GM18868 (cell line): Measurements from ENCODE around the gene OSTN.
"Not testable (repeated sequence)": the region's sequence is repeated elsewhere in the genome, so short reads cannot be mapped to it uniquely, and the experiment has no call there.

ENCODE experiments used
- ATAC-seq: cut with Tn5 transposase; IDR thresholded peaks from one replicate; pipeline ENCODE4 v1.9.1; 2021; ENCODE audit warnings: mild to moderate bottlenecking, moderate library complexity; ENCODE audit not compliant: unreplicated experiment

Gene OSTN

DNA sequence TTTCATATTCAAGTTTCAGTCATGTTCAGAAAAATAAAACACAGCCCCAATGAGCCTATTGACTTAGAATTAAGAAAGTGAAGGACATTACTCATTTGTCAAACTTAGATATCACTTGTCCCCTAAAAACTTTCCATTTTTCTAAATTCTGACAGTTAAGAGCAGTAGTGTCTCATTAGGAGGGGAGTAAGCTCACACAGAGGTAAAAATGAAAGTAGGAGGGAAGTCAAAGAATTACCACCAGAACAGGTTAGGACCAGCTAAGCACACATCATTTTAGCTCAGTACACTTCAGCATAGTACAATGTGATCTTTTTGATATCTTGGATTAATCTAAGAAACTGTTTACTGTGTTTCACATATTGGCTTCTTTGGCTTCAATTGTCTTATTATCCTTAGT lies 64.3 kb downstream of the OSTN start:
- peak; percentile 83 for ATAC-seq

DNA sequence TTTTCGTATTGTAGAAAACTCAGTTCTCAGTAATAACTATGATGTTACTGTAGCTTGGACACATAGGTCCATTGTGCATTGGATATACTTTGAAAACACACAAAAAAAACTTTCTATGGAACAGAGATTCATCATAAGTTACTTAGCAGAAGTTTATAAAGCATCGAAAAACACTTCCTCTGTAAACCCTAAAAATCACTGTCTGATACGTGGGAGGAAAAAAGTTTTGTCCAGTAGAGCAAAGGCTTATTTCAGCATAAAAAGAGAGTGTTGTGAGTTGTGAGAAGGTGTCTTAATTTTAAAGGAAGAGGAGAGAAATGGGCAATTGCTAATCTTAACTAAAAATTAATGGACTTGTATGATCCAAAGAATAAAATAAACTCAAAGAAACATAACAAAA lies 64.8 kb downstream of the OSTN start:
- ATAC-seq: no peak

DNA sequence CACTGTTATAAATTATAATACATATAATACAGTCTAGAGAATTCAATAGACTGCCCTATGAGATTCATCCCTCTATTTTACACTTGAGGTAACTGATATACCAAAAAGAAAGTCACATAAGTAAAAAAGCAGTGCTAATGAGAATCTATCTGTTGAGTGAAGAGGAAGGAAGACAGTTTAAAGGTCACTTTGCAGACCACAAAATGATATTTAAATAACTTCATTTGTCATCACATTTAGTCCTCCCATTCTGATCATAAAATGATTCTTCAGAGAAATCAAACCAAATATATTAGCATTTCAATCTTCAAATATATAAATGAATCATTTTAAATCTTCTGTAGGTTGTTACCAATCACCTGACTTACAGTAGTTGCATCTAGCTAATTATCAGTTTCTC lies 69.7 kb downstream of the OSTN start:
- ATAC-seq: no peak

DNA sequence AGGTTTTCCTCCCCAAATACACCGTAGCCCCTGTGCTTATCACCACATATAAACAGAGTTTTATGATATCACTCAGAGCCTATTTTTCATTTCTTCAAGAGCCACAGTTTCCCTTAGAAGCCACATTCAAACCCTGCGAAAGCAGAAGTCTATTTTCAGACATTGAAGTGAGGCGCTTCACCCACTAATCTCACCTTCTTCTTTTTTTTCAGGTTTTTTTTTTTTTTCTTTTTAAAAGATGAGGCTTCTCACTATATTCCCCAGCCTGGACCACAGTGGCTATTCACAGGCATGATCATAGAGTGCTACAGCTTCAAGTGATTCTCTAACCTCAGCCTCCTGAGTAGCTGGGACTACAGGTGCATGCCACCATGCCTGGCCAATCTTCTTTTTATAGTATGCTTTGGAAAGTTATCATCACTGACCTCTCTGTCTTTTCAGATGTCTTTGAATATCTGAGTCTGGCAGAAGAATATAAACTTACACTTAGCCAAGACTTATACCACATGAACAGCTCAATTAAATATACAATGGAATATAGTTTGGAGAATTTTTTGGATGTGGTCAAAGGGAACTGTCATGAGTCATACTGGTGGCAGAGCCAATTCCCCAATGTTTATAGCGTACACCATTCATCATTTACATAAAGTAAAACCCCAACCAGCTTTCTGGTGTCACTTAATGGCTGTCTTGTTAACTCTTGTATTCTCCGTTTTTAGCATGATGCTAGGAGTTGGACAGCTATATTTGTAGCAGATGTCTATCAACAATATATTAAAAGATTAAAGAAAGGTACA lies 70.4 kb downstream of the OSTN start:
- peak; percentile 73 for ATAC-seq

DNA sequence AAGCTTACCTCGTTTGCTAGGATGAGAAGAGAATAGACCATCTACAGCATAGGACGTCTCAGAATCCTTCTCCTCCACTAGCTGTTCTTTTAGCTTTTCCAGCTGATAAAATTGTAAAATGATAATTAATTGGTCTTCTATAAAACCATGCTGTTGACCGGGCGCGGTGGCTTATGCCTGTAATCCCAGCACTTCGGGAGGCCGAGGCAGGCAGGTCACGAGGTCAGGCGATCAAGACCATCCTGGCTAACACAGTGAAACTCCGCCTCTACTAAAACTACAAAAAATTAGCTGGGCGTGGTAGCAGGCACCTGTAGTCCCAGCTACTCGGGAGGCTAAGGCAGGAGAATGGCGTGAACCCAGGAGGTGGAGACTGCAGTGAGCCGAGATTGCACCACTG lies 76.2 kb downstream of the OSTN start:
- ATAC-seq: not testable (repeated sequence)

DNA sequence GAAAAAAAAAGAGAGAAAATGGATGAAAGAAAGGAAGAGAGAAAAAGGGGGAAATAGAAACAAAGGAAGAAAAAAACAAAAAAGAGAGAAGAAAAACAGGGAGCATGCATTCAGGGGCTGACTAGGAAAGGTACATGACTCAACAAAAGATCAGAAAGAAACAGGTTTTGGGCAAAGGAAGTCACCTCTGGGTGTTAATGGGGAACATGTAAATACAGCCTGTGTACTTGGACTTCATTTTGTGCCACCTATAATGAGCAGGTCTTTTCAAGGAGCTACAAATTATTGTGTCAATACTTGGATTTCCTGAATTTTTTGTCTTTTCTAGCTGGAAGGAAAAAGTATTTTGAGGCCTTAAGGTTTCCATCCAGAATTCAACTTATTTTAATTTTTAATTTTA lies 76.7 kb downstream of the OSTN start:
- ATAC-seq: no peak

DNA sequence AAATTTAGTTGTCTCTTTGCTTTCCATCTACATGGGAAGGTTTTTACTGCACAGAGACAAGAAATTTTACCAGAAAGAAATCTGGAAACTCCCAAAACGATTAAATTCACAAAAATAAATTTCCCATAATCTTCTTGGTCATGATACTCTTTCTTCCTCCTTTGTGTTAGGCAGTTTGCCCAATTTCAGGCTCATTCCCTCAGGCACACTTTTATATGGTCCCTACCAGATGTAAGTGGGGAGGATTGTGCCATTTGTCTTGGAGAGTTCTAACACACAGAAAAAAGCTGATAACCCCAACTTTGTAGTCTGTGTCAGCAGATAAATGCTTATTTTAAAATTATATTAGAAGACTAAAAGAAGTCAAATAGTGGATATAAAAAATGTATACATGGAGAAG lies 81.1 kb downstream of the OSTN start:
- no peak for ATAC-seq

DNA sequence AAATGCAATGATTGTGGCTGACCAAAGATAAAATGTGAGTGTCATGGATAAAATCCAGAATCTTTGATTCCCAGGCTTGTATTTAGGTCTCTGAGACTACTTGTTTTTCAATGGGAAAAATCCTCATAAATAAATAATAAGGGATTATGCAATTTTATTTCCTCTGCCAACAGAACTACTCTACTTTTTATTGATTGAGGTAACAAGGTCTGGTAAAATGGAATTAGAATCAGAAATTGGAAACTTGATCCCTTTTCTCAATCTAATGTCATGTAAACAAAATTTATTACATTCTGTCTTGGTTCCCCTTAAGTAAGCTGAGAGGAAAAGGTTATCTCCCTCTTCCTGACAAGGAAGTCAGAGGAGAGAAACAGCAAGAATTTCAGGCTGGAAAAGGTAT lies 81.8 kb downstream of the OSTN start:
- no peak for ATAC-seq

DNA sequence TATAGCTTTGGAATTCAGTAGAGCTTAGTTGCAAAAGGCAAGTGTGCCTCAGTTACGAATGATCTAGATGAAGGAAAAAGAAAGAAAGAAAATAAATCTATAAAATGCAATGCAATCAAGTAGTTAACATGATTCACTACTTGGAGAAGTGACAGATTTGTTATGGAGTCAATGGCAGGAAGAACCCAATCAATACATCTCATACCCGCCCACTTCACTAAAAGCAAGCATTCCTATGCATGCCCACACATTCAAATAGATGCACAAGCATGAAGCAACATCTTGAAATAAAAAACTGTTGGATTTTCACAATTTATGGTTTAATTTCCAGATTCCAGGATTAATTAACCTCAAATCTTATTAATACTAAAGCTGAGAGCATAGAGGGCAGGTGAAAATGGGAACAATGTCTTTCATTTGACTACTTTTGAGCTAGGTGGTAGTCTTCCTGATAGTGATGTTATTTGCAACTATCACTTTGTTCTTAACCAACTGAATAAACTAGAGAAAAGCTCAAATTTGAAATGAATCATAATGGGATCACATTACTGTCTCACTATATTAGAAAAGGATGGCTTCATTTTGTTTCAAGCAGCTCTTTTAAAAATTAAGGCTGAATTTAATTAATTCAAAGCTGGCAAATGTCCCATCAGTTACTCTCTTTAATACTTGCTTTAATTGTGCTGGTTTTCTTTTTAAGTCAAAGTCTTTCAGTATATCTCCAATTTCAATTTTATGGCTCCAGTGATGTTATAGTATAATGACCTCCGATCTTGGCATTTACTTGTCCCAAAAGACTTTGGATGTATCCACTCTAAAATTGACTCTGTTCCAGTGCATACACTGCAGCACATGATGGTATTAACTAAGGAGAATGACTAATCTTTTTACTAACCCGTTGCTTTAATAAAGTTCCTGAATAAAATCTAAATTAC lies 83.5 kb downstream of the OSTN start:
- no peak for ATAC-seq

DNA sequence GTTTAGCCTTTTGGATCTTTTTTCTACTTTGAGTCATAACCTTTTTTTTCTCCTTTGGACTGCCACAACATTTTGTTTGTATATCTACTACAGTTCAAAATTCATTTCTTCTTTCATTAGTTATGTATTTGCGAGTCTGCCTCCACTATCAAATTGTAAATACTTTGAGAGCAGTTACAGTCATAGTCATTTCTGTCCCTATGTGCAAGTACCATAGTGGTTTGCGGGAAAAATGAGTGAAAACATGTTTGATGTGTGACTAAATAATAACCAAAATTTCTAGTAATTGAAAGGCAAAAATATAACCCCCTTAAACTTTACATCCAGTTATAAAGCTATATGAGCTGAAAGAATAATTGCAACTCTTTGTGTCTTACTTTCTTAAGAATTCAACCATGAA lies 84.4 kb downstream of the OSTN start:
- ATAC-seq: no peak

DNA sequence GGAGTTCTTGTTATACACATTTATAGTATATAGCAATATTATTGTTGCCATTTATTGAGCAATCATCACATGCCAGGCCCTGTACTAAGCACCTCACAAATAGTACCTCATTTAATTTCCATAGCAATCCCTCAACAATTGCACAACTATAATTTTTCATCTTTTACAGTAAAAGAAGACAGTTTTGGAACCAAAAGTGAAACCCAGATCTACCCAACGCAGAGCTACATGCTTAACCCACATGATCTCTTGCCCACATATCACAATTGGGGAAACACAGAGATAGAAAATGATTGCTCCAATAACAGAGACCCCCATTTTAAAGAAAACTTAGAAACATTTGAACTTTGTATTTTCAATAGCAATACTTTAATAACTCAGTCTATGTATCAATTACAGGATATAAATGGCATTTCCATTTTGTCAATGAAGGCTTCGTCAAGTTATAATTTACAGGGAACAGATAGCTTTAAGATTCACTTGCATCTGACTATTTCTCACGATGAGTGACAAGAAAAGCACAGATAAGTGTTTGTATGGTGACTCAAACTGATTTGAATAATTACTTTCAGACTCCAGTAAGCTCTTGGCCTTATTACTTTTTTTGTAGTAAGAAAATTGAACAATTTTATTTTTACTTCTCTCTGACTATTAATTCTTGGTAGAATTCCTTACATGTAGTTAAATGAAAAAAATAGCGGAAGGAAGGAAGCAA lies 91.4 kb downstream of the OSTN start:
- peak; percentile 87 for ATAC-seq

DNA sequence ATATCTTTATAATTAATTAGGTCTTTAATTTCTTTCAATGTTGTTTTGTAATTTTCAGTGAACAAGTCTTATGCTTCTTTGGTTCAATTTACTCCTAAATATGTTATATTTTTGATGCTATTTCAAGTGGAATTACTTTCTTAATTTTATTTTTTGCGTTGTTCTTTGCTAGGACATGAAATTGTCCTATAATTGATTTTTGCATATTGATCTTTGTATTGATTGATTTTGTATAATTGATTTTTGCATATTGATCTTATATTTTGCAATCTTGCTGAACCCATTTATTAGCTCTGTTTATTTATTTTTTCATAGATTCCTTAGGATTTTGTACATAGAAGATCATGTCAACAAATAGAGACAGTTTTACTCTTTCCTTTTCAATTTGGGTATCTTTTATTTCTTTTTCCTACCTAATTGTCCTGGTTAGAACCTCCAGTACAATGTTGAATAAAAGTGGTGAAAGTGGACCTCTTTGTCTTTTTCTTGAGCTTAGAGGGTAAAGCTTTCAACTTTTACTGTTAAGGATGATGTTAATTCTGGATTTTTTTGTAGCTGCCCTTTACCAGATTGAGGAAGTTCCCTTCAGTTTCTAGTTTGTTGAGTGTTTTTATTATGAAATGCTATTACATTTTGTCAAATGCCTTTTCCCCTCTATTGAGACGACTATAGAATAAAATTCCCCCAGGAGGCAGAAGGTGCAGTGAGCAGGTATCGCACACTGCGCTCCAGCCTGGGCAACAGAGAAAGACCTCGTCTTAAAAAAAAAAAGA lies 93.4 kb downstream of the OSTN start:
- ATAC-seq: no peak

DNA sequence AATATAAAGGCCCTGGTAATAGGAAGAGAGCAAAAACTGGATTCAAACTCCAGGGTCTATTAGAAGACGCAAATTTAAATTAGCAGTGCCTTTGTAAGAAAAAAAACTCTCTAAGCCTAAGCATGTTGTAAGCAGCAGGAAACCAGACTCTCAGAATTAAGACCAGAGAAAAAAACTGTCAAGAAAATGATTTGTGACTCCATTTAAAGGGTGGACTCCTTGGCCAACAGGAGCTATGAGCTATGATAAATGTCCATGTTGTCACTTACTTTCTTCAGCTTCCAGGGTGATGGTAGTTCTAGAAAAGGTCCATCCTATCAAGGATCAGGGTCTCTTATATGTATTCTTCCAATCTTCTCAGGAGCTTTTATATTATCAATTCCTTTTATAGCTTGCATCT lies 95.2 kb downstream of the OSTN start:
- no peak for ATAC-seq

DNA sequence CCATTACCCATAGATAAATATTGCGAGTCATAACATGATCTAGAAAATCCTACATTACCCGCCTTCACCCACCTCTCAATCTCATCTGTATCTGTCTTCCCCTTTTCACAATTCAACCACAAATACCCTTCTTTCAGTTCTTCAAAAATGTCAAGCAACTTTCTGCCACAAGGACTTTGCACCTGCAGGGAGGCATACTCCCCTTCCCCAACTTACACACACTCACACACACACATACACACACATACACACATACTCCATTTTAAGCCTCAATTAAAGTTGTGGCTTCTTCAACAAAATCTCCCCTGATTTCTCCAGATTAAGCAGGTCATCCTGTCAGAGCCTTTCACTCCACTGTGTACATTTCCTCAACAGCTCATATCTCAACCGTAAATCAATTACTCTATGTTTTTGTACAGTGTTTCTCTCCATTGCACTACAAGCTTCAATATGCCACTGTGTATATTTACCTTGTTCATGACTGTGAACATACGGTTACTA lies 97.0 kb downstream of the OSTN start:
- peak; percentile 87 for ATAC-seq

DNA sequence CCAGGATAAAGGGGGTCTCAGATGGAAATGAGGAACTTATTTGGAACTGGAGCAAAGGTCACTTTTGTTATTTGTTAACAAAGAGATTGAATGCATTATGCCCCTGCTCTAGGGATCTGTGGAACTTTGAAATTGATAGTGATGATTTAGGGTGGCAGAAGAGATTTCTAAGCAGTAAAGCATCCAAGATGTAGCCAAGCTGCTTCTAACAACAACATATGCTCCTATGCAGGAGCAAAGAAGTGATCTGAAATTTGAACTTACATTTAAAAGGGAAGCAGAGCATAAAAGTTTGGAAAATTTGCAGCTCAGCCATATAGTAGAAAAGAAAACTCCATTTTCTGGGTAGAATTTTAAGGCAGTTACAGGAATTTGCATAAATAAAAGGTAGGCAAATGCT lies 99.8 kb downstream of the OSTN start:
- no peak for ATAC-seq

DNA sequence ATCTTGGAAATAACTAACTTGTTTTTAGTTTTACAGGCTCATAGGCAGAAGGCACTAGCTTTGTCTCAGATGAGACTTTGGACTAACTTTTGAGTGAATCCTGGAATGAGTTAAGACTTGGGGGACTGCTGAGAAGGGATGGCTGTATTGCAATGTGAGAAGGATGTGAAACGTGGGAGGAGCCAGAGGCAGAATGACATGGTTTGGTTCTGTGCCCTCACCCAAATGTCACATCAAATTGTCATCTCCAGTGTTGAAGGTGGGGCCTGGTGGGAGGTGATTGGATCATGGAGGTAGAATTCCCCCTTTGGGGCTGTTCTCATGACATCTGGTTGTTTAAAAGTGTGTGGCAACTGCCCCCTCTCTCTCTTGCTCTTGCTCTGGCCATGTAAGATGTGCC lies 101.4 kb downstream of the OSTN start:
- ATAC-seq: peak; percentile 27

DNA sequence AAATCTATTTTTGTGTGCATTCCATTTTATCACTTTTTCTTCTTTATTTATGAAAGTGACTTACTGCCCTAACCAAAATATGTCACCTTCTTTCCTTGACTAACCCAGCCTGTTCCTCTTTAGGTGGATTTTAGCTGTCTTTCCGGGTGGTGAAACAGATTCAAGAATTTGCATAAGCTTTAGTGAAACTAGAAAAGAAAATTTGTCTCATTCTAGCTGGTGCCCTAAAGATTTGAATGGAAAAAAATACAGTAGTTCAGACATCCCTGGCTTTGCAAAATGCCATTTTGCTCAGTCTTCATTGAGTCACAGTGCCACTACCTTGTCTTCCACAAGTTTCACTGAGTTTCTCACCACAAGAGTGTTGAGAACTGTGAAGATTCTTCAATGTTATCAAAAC lies 102.0 kb downstream of the OSTN start:
- peak; percentile 60 for ATAC-seq

DNA sequence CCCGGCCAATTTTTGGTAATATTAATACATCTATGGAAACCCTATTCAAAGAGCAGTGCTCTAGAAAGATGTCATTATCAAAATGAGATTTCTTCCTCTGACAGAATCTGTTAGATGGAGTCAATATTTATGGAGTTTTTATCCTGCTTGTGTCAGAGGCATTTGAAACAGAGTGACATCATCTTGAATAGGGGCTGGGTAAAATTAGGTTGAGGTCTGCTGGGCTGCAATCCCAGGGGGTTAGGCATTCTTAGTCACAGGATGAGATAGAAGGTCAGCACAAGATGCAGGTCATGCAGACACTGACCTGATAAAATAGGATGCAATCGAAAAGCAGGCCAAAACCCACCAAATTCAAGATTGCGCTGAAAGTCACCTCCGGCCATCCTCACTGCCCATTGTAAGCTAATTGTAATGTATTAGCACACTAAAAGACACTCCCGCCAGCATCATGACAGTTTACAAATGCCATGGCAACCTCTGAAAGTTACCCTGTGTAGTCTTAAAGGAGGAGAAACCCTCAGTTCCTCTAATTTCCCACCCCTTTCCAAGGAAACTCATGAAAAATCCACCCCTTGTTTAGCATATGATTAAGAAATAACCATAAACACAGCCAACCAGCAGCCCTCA lies 102.9 kb downstream of the OSTN start:
- no peak for ATAC-seq

DNA sequence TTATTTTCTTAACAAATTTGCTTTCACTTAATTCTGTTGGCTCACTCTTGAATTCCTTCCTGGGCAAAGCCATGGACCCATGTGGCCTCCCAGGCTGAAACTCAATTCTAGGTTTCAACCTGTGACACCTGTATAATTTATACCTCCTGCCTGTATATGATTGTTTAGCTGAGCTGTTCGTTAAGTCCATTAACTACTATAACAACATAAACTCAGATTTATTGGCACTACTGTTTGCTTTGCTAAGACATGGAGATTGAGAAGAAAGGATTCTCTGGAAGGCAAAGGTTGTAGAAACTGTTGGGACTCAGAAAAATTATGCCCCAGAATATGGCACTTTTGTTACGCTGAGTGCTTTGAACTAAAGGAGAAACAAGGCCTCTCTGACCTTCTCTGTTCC lies 103.4 kb downstream of the OSTN start:
- no peak for ATAC-seq

DNA sequence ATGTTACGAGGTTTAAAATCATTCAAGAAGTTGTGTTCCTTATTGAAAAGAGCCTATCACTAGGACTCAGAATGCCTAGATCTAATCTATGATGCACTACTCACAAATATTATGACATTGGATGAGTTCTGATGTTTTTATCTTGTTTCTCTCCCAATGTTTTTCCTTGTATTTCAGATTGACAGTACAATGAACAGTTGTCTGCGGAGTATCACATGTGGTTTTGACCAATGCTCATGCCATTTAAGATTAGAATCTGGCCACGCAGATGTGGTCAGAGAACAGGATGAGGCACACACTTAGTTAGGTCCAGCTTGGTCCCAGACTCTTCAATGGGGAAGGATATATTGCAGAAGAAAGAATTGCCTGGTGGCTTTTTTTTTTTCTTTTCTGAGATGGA lies 104.6 kb downstream of the OSTN start:
- ATAC-seq: no peak
